Psoas muscle (tissue), 8 donors: ENCODE results near the gene CRB3. TPM values are rescaled to one million over a fixed set of nuclear protein-coding genes. Genes with fewer than 3 reads are reported as not detected.
"Not testable (repeated sequence)": the region's sequence is repeated elsewhere in the genome, so short reads cannot be mapped to it uniquely, and the experiment has no call there.

Experiments used
- ATAC-seq, 4 donors: fragments of 200-7000 bp; cut with Tn5 transposase; one replicate each; pipeline ENCODE4 v1.9.1; 2020; ENCODE audit warnings: moderate library complexity in 3 of 4, mild to moderate bottlenecking in 2 of 4
- DNase-seq, 2 donors: peaks; one replicate each; pipeline ENCODE4 v3.0.0-alpha.2; 2020
- H3K27ac ChIP-seq: fragments of 200-600 bp; one replicate; pipeline ENCODE4 v1.8.0; 2022
- H3K27me3 ChIP-seq, 3 donors: fragments of 200-600 bp in 1 of 3; one replicate each; pipeline versions ENCODE4 v1.6.1 to v1.8.0; 2013 to 2022; ENCODE audit warnings: low read length in 2 of 3, mild to moderate bottlenecking in 2 of 3, moderate library complexity in 1 of 3; ENCODE audit not compliant: insufficient read depth in 3 of 3
- H3K36me3 ChIP-seq, 2 donors: fragments of 200-600 bp in 1 of 2; one replicate each; pipeline versions ENCODE4 v1.6.1 to v1.8.0; 2013 to 2022; ENCODE audit warnings: low read depth in 1 of 2, mild to moderate bottlenecking in 1 of 2, moderate library complexity in 1 of 2; ENCODE audit not compliant: insufficient read depth in 1 of 2
- H3K4me1 ChIP-seq: fragments of 200-600 bp; one replicate; pipeline ENCODE4 v1.8.0; 2022
- H3K4me3 ChIP-seq: fragments of 200-600 bp; one replicate; pipeline ENCODE4 v1.8.0; 2022; ENCODE audit warnings: mild to moderate bottlenecking
- H3K9me3 ChIP-seq: fragments of 200-600 bp; one replicate; pipeline ENCODE4 v1.8.0; 2022
- CTCF ChIP-seq: fragments of 200-600 bp; IDR thresholded peaks from one replicate; pipeline ENCODE4 v1.8.0; 2022; ENCODE audit warnings: antibody characterized with exemption
- WGBS, 3 donors: extraction: QIAGEN DNeasy Blood & Tissue Kit; methylation state at CpG; one replicate each; pipeline versions ENCODE4 v1.1.6 to v1.1.7; 2013; 5-methylcytosine and 5-hydroxymethylcytosine counted together
- intact Hi-C, 2 donors: fragments of 100-400 bp; cut with DNase I; formaldehyde crosslinking; loops; one replicate each; pipeline versions ENCODE4 v1.11.0 to v1.14.2; 2022
- polyA plus RNA-seq, 3 donors: library from polyadenylated mRNA; stranded (reverse); fragments of 200-250 nt; gene quantifications; one replicate each; pipeline ENCODE4 v1.2.3, GENCODE V29; 2013
- total RNA-seq, 4 donors: library from RNA; stranded (reverse); fragmentation: NEBNext Ultra II Directional in 2 of 4; extraction: Animal tissue kit (Norgen Biotek cat#: 25700) in 2 of 4; gene quantifications; one replicate each; pipeline versions ENCODE4 v1.2.1 to v1.2.4, GENCODE V29; 2021 to 2023
- donor health status: healthy with polysubstance abuse.
- donor health status: DM: no; HTN: no; CAD: no; lungs with moderate emphysema.
- donor health status: Bipolar disorder and iron deficiency.
- donor health status: healthy.
- donor health status: DM: yes; HTN: yes; CAD: no.
- donor health status: DM: no; HTN: no; CAD: no.
- donor health status: DM: no; HTN: no; CAD: no.
- donor health status: DM: yes; HTN: yes; CAD: no.

Gene CRB3
- total and polyA plus RNA-seq, 7 donors: 0.23 to 0.38 TPM; not detected in 5

GRCh38 chr19:6503407-6504201, 39.5 kb downstream of the CRB3 start:
- WGBS, 3 donors: 66 to 71% (median 69%) methylated on average over 9 of the region's 9 CpGs
- intact Hi-C loops: no loop called here
- H3K27me3 ChIP-seq: peaks cover 0 to 33% (median 20%) of the 10 kb centered on the region in 3 donors
- TF ChIP-seq CTCF: no peak
- no peaks in the 10 kb centered on the region for H3K9me3 ChIP-seq
- ATAC-seq (no peak), DNase-seq (no peak)
- H3K27ac ChIP-seq: no peak overlapping the region
- H3K4me3 ChIP-seq: no peak overlapping the region
- no peaks in the 10 kb centered on the region for H3K36me3 ChIP-seq
- H3K4me1 ChIP-seq: no peaks in the 10 kb centered on the region

- H3K27me3 ChIP-seq, DNase-seq, intact Hi-C loops, H3K36me3 ChIP-seq, H3K9me3 ChIP-seq, H3K27ac ChIP-seq, H3K4me3 ChIP-seq, H3K4me1 ChIP-seq: not testable (repeated sequence)
- WGBS, 3 donors: 68 to 73% (median 73%) methylated on average over 9 of the region's 9 CpGs
- peak in 1 of 4 donors; percentile 31 for ATAC-seq
Observed at GRCh38 chr19:6508028-6508771, 44.1 kb downstream of the CRB3 start.

- Histone ChIP-seq H3K4me3 (no peak overlapping the region), H3K9me3 (no peaks in the 10 kb centered on the region), H3K4me1 (no peaks in the 10 kb centered on the region), H3K36me3 (no peaks in the 10 kb centered on the region), H3K27ac (peak overlapping the region; percentile 50), H3K27me3 (peaks cover 0 to 4% (median 3%) of the 10 kb centered on the region in 3 donors)
- DNase-seq: peak; percentile 37 to 67
- no peak for TF ChIP-seq CTCF
- 35 to 49% (median 42%) methylated on average over 20 of the region's 20 CpGs for WGBS, 3 donors
- ATAC-seq: peak in 3 of 4 donors; percentile 84 to 91 (median 86)
- intact Hi-C loops: no loop called here
Observed at GRCh38 chr19:6509118-6509971, 45.3 kb downstream of the CRB3 start.

- peaks cover 0 to 3% (median 0%) of the 10 kb centered on the region in 3 donors for H3K27me3 ChIP-seq
- intact Hi-C loops: no loop called here
- H3K27ac ChIP-seq: no peak overlapping the region
- no peaks in the 10 kb centered on the region for H3K9me3 ChIP-seq
- DNase-seq (no peak), ATAC-seq (no peak)
- no peak overlapping the region for H3K4me3 ChIP-seq
- H3K4me1 ChIP-seq: no peaks in the 10 kb centered on the region
- 79 to 89% (median 84%) methylated on average over 7 of the region's 7 CpGs for WGBS, 3 donors
- no peaks in the 10 kb centered on the region for H3K36me3 ChIP-seq
- no peak for TF ChIP-seq CTCF
Observed at GRCh38 chr19:6510618-6511017, 46.5 kb downstream of the CRB3 start.
